Stimulated activated naive CD4-positive, alpha-beta T cell (primary cell): ENCODE data around the gene AGPAT2.

Experiments
- DNase-seq, 6 experiments: peaks; one replicate each; lab custom pipeline; 2025; lab: John Stamatoyannopoulos, UW

AGPAT2 gene

GRCh38 chr9:136645352-136645902 is 41.8 kb downstream of the AGPAT2 start:
- DNase-seq: no peak

GRCh38 chr9:136644593-136645351 is 42.5 kb downstream of the AGPAT2 start:
- peak; percentile 34 to 66 (median 54) for DNase-seq

GRCh38 chr9:136644343-136644592 is 43.0 kb downstream of the AGPAT2 start:
- no peak for DNase-seq

- DNase-seq: no peak
Observed at GRCh38 chr9:136643596-136644342, 43.5 kb downstream of the AGPAT2 start.

GRCh38 chr9:136642439-136642921 is 44.8 kb downstream of the AGPAT2 start:
- no peak for DNase-seq

GRCh38 chr9:136640171-136641111 is 46.8 kb downstream of the AGPAT2 start:
- no peak for DNase-seq

GRCh38 chr9:136634904-136635303 is 52.4 kb downstream of the AGPAT2 start:
- DNase-seq: no peak

- DNase-seq: peak in 1 of 6 experiments; percentile 8
Observed at GRCh38 chr9:136632491-136633106, 54.7 kb downstream of the AGPAT2 start.

- peak in 1 of 6 experiments; percentile 8 for DNase-seq
Observed at GRCh38 chr9:136632072-136632471, 55.2 kb downstream of the AGPAT2 start.

GRCh38 chr9:136631038-136632000 is 55.9 kb downstream of the AGPAT2 start:
- DNase-seq: peak; percentile 68 to 87 (median 72)

- no peak for DNase-seq
Observed at GRCh38 chr9:136630662-136630992, 56.6 kb downstream of the AGPAT2 start.

- DNase-seq: peak; percentile 15 to 69 (median 50)
Observed at GRCh38 chr9:136629879-136630661, 57.2 kb downstream of the AGPAT2 start.

- DNase-seq: no peak
Observed at GRCh38 chr9:136629001-136629878, 58.0 kb downstream of the AGPAT2 start.

GRCh38 chr9:136628268-136628667 is 59.0 kb downstream of the AGPAT2 start:
- DNase-seq: no peak

- DNase-seq: no peak
Observed at GRCh38 chr9:136627703-136628102, 59.6 kb downstream of the AGPAT2 start.

- no peak for DNase-seq
Observed at GRCh38 chr9:136626740-136627642, 60.3 kb downstream of the AGPAT2 start.

- no peak for DNase-seq
Observed at GRCh38 chr9:136626066-136626725, 61.1 kb downstream of the AGPAT2 start.
